Psoas muscle (tissue), 8 donors: Measurements from ENCODE around the gene FTSJ3. TPM values are rescaled to one million over a fixed set of nuclear protein-coding genes. Genes with fewer than 3 reads are reported as not detected.
"Not testable (repeated sequence)": the region's sequence is repeated elsewhere in the genome, so short reads cannot be mapped to it uniquely, and the experiment has no call there.

ENCODE experiments used
- ATAC-seq, 4 donors: fragments of 200-7000 bp; cut with Tn5 transposase; one replicate each; pipeline ENCODE4 v1.9.1; 2020; ENCODE audit warnings: moderate library complexity in 3 of 4, mild to moderate bottlenecking in 2 of 4
- DNase-seq, 2 donors: peaks; one replicate each; pipeline ENCODE4 v3.0.0-alpha.2; 2020
- H3K27ac ChIP-seq: fragments of 200-600 bp; one replicate; pipeline ENCODE4 v1.8.0; 2022
- H3K27me3 ChIP-seq, 3 donors: fragments of 200-600 bp in 1 of 3; one replicate each; pipeline versions ENCODE4 v1.6.1 to v1.8.0; 2013 to 2022; ENCODE audit warnings: low read length in 2 of 3, mild to moderate bottlenecking in 2 of 3, moderate library complexity in 1 of 3; ENCODE audit not compliant: insufficient read depth in 3 of 3
- H3K36me3 ChIP-seq, 2 donors: fragments of 200-600 bp in 1 of 2; one replicate each; pipeline versions ENCODE4 v1.6.1 to v1.8.0; 2013 to 2022; ENCODE audit warnings: low read depth in 1 of 2, mild to moderate bottlenecking in 1 of 2, moderate library complexity in 1 of 2; ENCODE audit not compliant: insufficient read depth in 1 of 2
- H3K4me1 ChIP-seq: fragments of 200-600 bp; one replicate; pipeline ENCODE4 v1.8.0; 2022
- H3K4me3 ChIP-seq: fragments of 200-600 bp; one replicate; pipeline ENCODE4 v1.8.0; 2022; ENCODE audit warnings: mild to moderate bottlenecking
- H3K9me3 ChIP-seq: fragments of 200-600 bp; one replicate; pipeline ENCODE4 v1.8.0; 2022
- WGBS, 3 donors: extraction: QIAGEN DNeasy Blood & Tissue Kit; methylation state at CpG; one replicate each; pipeline versions ENCODE4 v1.1.6 to v1.1.7; 2013; 5-methylcytosine and 5-hydroxymethylcytosine counted together
- intact Hi-C, 2 donors: fragments of 100-400 bp; cut with DNase I; formaldehyde crosslinking; loops; one replicate each; pipeline versions ENCODE4 v1.11.0 to v1.14.2; 2022
- polyA plus RNA-seq, 3 donors: library from polyadenylated mRNA; stranded (reverse); fragments of 200-250 nt; gene quantifications; one replicate each; pipeline ENCODE4 v1.2.3, GENCODE V29; 2013
- total RNA-seq, 4 donors: library from RNA; stranded (reverse); fragmentation: NEBNext Ultra II Directional in 2 of 4; extraction: Animal tissue kit (Norgen Biotek cat#: 25700) in 2 of 4; gene quantifications; one replicate each; pipeline versions ENCODE4 v1.2.1 to v1.2.4, GENCODE V29; 2021 to 2023
- TF ChIP-seq, protein P1 (sequence below): fragments of 200-600 bp; IDR thresholded peaks from one replicate; pipeline ENCODE4 v1.8.0; 2022; ENCODE audit warnings: antibody characterized with exemption
- donor health status: healthy with polysubstance abuse.
- donor health status: DM: no; HTN: no; CAD: no; lungs with moderate emphysema.
- donor health status: Bipolar disorder and iron deficiency.
- donor health status: healthy.
- donor health status: DM: yes; HTN: yes; CAD: no.
- donor health status: DM: no; HTN: no; CAD: no.
- donor health status: DM: no; HTN: no; CAD: no.
- donor health status: DM: yes; HTN: yes; CAD: no.

Gene FTSJ3
- total and polyA plus RNA-seq, 7 donors: 14.4 to 41.9 (median 25.1) TPM

DNA sequence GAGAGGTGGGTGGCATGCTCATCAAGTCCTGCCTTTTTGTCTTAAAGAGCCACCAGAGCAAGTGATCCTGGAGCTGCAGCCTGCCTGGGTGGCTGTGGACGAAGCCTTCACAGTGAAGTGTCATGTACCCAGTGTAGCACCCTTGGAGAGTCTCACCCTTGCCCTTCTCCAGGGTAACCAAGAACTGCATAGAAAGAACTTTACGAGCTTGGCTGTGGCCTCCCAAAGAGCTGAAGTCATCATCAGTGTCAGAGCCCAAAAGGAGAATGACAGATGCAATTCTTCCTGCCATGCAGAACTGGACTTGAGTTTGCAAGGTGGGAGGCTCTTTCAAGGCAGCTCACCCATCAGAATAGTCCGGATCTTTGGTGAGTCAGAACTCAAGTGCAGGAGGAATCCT lies 31.8 kb upstream of the FTSJ3 start:
- intact Hi-C loops: no loop called here
- Histone ChIP-seq H3K4me3 (no peak overlapping the region), H3K36me3 (no peaks in the 10 kb centered on the region), H3K27me3 (no peaks in the 10 kb centered on the region), H3K9me3 (no peaks in the 10 kb centered on the region), H3K4me1 (no peaks in the 10 kb centered on the region), H3K27ac (no peak overlapping the region)
- TF ChIP-seq, protein P1, sequence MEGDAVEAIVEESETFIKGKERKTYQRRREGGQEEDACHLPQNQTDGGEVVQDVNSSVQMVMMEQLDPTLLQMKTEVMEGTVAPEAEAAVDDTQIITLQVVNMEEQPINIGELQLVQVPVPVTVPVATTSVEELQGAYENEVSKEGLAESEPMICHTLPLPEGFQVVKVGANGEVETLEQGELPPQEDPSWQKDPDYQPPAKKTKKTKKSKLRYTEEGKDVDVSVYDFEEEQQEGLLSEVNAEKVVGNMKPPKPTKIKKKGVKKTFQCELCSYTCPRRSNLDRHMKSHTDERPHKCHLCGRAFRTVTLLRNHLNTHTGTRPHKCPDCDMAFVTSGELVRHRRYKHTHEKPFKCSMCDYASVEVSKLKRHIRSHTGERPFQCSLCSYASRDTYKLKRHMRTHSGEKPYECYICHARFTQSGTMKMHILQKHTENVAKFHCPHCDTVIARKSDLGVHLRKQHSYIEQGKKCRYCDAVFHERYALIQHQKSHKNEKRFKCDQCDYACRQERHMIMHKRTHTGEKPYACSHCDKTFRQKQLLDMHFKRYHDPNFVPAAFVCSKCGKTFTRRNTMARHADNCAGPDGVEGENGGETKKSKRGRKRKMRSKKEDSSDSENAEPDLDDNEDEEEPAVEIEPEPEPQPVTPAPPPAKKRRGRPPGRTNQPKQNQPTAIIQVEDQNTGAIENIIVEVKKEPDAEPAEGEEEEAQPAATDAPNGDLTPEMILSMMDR: no peak
- peak in 1 of 2 donors; percentile 20 for DNase-seq
- ATAC-seq: no peak
- 79 to 83% (median 80%) methylated on average over 3 of the region's 3 CpGs for WGBS, 3 donors

DNA sequence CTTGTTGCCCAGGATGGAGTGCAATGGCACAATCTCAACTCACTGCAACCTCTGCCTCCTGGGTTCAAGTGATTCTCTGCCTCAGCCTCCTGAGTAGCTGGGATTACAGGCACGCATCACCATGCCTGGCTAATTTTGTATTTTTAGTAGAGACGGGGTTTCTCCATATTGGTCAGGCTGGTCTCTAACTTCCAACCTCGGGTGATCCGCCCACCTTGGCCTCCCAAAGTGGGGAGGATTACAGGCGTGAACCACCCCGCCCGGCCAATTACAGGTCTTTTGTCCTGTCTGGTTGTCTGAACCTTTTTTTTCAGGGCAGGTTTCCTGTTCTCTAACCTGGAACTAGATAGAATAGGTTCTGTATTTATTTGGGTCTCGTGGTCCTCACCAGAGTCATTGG lies 29.0 kb upstream of the FTSJ3 start:
- intact Hi-C loops, H3K4me1 ChIP-seq, ATAC-seq, H3K9me3 ChIP-seq, H3K27me3 ChIP-seq, H3K36me3 ChIP-seq, H3K27ac ChIP-seq, H3K4me3 ChIP-seq: not testable (repeated sequence)
- WGBS, 3 donors: 91 to 94% (median 92%) methylated on average over 8 of the region's 8 CpGs
- DNase-seq: peak in 1 of 2 donors; percentile 18

DNA sequence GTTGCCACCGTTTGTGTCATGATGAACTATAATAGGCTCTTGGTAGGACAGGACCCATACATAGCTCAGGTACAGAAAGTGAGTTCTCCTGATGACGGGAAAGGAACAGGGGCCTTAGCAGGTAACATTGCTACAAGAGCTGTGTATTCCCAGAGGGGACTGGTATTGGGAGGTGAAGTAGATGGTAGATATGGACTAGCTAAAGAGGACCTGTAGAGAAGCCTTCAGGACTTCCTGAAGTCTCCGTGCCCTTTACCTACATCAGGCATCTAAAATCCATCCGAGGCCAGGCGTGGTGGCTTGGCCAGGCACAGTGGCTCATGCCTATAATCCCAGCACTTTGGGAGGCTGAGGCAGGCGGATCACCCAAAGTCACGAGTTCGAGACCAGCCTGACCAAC lies 27.7 kb upstream of the FTSJ3 start:
- Histone ChIP-seq H3K9me3 (no peaks in the 10 kb centered on the region), H3K36me3 (no peaks in the 10 kb centered on the region), H3K4me1 (no peaks in the 10 kb centered on the region), H3K4me3 (no peak overlapping the region), H3K27ac (no peak overlapping the region), H3K27me3 (no peaks in the 10 kb centered on the region)
- intact Hi-C loops: no loop called here
- TF ChIP-seq, protein P1: no peak
- no peak for DNase-seq
- ATAC-seq: no peak
- WGBS, 3 donors: 93 to 95% (median 94%) methylated on average over 8 of the region's 8 CpGs

DNA sequence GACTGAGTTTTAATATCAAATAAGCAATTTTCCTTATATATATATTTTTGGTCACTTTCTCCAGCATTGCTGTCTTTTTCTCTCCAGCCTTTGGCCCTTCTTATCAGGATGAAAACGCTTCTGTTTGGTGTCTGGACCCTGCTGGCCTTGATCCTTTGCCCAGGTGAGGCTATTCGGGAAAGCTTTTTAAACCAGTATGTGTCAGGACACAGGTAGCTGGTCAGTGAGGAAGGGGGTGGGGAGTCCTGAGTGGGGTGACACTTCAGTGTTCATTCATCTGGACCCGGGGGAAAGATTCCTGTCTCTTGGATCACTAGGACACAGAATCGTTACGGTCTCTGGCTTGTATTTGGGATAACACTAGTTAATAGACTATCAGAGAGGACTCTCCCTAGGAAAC lies 27.2 kb upstream of the FTSJ3 start:
- Histone ChIP-seq H3K4me1 (no peaks in the 10 kb centered on the region), H3K4me3 (no peak overlapping the region), H3K9me3 (no peaks in the 10 kb centered on the region), H3K27me3 (no peaks in the 10 kb centered on the region), H3K36me3 (no peaks in the 10 kb centered on the region), H3K27ac (no peak overlapping the region)
- no peak for DNase-seq
- 83 to 88% (median 87%) methylated on average over 5 of the region's 5 CpGs for WGBS, 3 donors
- TF ChIP-seq, protein P1: no peak
- intact Hi-C loops: no loop called here
- no peak for ATAC-seq

DNA sequence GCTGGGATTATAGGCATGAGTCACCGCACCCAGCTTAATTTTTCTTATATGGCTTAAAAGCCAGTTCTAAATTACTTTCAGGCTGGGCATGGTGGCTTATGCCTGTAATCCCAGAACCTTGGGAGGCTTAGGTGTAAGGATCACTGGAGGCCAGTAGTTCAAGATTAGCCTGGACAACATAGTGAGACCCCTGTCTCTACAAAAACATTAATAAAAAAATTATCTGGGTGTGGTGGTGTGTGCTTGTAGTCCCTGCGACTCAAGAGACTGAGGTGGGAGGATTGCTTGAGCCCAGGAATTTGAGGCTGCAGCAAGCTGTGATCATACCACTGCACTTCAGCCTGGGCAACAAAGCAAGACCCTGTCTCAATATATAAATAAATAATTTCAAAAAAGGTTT lies 25.8 kb upstream of the FTSJ3 start:
- TF ChIP-seq, protein P1: no peak
- ATAC-seq (no peak), DNase-seq (no peak)
- intact Hi-C loops: no loop called here
- WGBS, 3 donors: 83 to 97% (median 92%) methylated on average over 2 of the region's 2 CpGs
- Histone ChIP-seq H3K27me3 (no peaks in the 10 kb centered on the region), H3K27ac (no peak overlapping the region), H3K36me3 (no peaks in the 10 kb centered on the region), H3K4me3 (no peak overlapping the region), H3K4me1 (peaks cover 6% of the 10 kb centered on the region), H3K9me3 (no peaks in the 10 kb centered on the region)
